GM19193 (cell line): Measurements from ENCODE around the gene TOGARAM2.

Experiments used
- POLR2A ChIP-seq: IDR thresholded peaks from 4 replicates; pipeline ENCODE4 v1.6.1; 2011; ENCODE audit not compliant: insufficient read depth, insufficient read length; ENCODE audit errors: extremely low read depth

Gene TOGARAM2

DNA sequence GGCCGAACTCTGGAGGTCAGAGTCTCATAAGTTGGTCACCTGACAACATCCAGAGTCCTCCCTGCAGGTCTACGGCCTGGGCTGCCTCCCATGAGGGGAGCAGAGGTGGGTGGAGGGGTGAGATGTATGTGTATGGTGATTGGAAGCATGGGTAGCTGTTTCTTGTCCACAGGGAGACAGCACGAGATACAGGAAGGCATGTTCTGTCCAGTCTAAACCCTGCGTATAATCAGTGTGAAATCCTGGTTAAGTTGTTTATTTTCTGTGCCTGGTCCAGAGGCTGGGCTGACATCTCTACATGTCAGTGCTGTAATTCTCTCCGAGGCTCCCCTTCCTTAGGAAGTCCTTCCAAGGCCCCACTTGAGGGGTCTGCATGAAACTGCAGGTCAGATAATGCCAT is 8.9 kb downstream of the TOGARAM2 start:
- TF ChIP-seq POLR2A: no peak

DNA sequence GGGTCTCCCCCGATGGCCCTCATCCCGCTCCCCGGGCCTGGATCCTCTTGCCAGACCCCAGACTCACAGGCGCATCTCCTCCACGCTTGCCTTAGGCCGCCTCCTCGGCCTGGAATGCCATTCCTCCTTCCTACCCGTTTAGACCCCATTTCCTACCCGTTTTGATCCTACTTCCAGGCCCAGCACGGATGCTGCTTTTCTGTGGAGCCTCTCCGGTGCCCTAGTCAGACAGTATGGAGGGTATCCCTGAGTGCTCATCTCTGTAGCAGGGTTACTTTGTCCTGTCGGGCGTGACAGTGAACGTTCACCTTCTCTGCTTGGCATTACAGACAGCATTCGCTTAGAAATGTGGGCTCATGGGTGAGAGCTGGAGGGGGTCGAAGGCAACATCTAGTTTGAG is 9.3 kb downstream of the TOGARAM2 start:
- no peak for TF ChIP-seq POLR2A

DNA sequence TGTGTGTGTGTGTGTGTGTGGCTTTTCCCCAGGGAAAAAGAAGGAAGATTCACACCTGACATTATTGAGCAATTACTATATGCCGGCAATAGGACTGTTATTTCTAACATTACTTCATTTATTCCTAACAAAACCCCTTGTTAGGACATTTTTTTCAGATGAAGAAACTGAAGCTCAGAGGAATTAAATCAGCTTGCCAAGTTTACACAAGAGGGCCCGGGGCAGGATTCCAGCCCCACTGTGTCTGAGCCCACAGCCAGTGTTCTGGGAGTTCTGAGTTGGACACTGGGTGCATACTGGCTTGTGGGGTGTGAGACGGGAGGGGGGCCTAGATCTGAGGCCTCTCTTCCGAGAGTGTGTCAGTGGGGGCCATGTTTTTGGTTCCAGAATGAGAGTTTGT is 9.9 kb downstream of the TOGARAM2 start:
- TF ChIP-seq POLR2A: no peak

DNA sequence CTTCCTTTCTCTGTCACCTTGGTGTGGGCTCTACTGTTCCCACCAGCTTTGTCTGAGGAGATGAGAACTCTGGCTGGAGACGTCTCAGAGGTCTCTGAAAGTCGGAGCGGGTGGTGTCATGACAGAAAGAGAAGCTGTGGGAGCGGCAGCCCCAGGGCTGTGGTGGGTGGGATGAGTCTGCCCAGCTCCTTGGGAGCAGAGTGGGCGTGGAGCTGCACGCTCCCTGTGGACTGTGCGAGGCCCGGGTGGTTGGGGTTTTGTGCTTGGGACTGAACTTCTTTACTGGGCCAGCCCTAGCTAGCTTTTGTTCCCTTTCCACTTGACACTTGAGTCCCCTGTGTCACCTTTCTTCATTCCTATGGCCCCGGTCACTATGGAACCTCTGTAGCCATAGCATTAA is 10.4 kb downstream of the TOGARAM2 start:
- no peak for TF ChIP-seq POLR2A

DNA sequence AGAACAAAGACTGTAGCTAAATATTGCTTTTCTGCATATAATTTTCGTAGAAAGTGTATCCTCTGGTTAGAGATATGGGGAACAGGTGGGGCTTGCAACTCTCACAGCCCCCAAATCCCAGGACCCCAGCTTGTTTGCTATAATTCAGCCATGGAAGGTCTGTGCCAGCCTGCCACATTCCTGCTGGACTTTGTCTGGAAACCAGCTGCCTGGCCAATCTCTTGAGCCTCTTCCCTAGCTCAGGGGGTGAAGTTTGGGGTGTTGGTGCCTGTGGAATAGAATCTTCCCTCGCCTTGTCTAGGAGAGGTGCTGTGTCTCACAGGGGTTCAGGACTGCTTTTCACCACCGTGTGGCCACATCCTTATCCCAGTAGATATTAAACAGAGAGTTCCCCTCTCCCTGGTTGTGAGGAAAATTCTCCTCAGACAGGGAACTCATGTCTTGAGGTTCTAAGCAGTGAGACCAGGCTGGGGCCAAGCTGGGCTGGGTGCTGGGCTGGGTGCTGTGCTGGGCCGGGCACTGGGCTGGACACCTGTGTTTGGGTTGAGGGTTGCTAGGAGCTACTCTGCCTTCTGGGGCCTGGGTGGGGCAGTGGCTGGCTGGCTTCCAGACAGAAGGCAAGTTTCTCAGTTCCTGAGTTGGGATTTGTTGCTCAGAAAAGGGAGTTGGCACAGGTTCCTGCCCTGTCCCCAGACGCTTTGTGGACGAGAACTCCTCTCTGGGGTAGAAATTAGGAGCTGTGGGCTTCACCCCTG is 12.3 kb downstream of the TOGARAM2 start:
- no peak for TF ChIP-seq POLR2A

DNA sequence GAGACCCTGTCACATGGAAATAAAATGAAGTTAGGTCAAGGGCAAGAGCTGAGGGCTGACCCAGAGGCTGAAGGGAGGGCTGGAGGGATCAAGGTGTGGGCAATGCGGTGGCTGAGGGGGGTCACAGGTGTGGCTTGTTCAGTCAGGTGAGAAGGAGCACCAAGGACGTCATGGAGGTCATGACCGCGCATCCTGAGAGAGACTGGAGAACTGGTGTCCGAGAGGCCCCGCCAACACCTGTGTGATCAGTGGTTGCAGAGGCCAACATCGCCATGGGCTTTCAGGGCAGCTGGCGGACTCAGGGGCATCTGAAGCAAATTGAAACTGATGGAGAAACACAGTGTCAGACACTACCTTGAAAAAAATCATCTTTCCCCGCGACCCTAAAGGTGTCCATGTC is 13.0 kb downstream of the TOGARAM2 start:
- no peak for TF ChIP-seq POLR2A

DNA sequence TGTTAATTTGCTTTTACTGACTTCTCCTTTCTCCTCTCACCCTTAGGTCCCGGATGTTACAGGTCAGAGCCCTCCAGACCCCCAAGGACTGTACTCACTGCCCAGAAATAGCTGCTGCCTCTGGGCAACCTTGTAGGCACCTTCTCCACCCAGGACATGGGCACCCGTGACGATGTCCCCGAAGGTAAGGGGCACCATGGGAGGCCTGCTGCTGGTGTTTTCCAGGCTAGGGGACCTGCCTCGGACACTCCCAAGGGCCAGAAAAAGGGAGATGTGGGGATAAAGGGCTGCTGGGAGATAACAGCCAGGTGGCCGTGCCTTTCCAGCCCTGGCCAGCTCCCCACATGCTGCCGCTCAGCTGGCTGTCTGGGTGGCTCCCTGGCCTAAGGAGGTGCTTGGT is 13.6 kb downstream of the TOGARAM2 start:
- no peak for TF ChIP-seq POLR2A

DNA sequence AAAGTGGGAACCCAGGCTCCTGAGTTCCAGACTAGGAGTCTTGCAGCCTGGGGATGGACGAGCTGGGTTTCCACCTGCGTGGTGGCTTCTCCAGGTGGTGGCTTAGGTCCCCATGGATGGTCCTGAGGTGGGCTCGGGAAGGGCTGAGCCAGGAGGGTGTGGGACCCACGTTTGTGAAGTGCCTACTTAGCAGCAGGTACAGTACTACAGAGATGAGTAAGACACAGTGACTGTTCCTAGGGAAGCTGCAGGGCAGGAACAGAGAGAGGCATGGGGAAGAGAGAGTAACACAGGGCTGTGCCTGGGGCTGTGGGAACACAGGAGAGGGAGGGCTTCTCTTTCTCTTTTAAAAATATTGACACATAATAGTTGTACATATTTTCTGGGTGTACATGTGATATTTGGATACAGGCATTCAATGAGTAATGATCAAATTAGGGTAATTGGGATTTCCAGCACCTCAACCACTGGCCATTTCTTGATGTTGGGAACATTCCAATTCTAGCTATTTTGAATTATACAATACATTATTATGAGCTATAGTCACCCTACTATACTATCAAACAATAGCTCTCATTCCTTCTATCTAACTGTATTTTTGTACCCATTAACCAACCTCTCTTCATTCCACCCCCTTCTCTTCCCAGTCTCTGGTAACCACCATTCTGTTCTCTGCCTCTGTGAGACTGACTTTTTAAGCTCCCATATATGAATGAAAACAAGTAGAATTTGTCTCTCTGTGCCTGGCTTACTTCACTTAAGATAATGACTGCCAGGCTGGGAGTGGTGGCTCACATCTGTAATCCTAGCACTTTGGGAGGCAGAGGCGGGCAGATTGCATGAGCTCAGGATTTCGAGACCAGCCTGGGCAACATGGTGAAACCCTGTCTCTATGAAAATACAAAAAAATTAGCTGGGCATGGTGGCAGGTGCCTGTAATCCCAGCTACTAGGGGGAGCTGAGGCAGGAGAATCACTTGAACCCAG is 15.0 kb downstream of the TOGARAM2 start:
- TF ChIP-seq POLR2A: no peak

DNA sequence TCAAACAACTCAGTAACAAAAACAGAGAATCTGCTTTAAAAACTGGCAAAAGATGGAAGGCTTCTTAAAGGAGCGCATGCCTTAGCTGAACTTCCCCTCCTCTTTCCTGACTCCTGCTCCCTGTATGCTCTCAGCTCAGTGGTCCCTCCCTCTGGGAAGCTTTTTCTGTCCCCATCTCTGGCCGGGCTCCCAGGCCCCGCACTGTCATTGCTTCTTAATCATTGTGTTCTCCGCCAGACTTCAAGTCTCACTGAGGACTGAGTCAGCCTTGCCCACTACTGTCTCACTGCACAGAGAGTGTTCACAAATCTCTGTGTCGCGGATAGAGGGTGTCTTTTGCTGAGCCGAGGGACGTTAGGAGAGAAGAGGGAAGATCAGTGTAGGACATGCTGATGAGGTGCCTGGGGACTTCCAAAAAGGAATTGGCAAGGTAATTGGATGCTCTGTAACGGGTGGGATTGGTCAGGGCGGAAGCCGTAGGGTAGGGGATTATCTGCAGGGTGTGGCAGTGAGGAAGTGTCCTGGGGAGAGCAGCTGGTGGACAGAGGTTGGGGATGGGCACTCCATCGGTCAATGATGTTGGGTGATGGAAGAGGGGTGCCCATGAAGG is 16.2 kb downstream of the TOGARAM2 start:
- TF ChIP-seq POLR2A: no peak

DNA sequence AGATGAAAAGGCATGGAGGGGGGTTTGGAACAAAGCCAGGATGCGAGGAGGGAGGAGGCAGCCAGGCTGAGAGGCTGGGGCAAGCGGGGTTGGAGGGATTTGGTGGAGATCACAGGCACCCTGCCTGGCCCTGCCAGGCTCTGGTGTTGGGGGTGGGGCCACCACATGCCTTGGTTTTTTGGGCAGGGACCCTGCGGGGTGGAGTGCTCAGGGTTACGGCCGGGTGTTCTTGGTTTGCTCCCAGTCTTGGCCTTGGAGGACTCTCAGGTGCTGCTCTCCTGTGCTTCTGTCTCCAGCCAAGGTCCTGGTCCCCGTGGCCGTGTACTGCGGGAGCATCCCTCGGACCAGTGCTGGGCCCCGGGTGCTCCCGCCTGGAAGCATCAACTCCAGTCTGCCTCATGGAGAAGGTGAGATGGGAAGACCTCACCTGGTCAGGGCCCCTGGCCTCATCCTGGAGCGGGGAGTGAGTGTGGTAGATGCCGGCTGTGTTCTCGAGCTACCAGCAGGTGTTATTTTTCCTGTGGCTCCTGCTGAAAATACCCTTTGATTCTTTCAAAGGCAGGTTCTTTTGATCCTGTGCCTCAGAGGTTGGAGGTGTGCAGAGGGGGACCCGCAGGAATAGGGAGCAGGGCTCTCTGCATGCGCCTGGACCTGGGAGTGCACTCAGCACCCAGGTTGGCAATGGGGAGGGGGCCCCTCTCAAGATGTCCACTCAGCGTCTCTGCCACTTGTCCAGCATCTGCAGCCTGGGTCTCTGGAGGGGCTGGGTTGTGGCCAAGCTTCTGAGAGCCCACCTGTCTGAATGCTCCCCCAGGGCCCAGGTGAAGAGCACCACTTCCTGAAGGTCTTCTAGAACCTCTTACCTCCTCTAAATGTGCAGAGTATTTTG is 17.0 kb downstream of the TOGARAM2 start:
- no peak for TF ChIP-seq POLR2A

DNA sequence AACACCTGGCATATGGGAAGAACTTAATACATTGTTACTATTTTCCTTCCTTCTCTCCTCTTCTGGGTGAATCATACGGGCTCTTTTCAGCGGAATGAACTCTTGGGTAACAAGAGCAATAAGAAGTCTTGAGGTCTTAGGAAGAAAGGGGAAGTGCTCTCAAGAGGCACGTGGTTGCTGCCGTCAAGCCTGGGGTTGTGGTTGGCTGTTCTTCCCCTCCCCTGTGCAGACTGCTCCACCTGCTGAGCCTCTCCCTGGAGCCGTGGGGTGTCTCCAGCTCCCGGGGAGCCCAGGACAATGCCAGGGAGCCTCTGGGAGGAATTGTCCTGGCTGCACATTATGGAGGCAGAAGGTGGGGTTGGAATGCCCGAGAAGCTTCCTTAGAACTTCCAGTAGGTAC is 19.4 kb downstream of the TOGARAM2 start:
- TF ChIP-seq POLR2A: no peak

DNA sequence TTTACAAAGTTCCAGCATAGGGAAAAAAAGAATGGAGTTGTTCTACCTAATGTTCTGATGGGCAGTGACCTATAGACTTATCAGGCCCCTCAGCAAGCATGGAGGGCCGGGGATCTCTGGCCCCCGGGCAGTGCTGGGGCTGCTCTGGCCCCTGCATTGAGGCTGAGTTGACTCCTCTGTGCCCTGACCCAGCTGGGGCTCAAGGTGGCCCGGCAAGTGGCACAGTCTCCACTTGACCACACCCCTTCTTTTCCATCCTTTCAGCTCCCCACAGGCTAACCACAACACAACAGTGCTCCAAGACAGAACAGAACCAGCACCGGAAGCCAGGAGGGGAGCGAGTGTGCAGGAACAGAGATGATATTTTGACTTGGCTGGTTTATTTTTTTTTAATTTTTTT is 19.9 kb downstream of the TOGARAM2 start:
- TF ChIP-seq POLR2A: no peak

DNA sequence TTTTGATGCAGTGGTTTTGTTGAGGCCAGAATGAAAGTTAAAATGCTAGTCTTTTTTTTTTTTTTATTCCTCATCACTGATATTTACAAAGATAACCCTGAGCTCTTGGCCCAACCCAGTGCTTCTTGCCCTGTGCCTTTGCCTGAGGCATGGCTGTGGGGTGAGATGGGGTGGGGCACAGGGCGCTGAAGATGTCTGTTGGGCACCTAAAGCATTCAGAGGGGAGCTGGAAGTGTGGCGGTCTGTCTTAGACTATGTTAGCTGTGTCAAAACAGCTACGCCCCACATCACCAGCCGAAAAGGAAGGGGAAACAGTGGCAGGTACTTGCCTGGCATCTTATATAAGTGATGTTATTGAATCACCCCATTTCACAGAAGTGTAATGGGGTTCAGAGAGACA is 20.7 kb downstream of the TOGARAM2 start:
- no peak for TF ChIP-seq POLR2A

DNA sequence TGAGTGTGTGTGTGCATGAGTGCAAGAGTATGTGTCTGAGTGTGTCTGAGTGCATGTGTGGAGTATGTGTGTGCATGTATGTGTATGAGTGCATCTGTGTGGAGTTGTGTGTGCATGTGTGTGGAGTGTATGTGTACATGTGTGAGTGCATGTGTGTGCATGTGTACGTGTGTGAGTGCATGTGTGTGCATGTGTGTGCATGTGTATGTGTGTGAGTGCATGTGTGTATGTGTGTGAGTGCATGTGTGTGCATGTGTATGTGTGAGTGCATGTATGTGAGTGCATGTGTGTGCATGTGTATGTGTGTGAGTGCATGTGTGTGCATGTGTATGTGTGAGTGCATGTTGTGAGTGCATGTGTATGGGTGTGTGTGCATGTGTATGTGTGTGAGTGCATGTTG is 23.7 kb downstream of the TOGARAM2 start:
- TF ChIP-seq POLR2A: no peak
